Measurements from ENCODE around the gene GPR146. TPM values are rescaled to one million over a fixed set of nuclear protein-coding genes. Genes with fewer than 3 reads are reported as not detected.

GPR146 gene
- total and polyA plus RNA-seq, 2 donors (not counting 1 experiment from before 2014, with no cell fraction given): 2.2 to 3.3 TPM

- Histone ChIP-seq H3K36me3 (ENCODE audit: control insufficient read depth, insufficient read depth, low read length) (peaks cover 1% of the 10 kb centered on the region), H3K4me1 (ENCODE audit: control insufficient read depth, extremely low read depth, insufficient read depth, low read length) (no peaks in the 10 kb centered on the region), H3K9ac (ENCODE audit: insufficient read depth, low read length) (no peak overlapping the region), H3K4me2 (ENCODE audit: extremely low read depth, insufficient read depth, low read length) (no peak overlapping the region), H4K20me1 (ENCODE audit: control insufficient read depth, extremely low read depth, insufficient read depth, low read length) (no peaks in the 10 kb centered on the region), H3K4me3 (replicated peaks in 1 of 4; ENCODE audit: control extremely low read depth in 1 of 4, insufficient read depth in 1 of 4, low read depth in 3 of 4, low read length in 4 of 4) (no peak overlapping the region), H2AFZ (ENCODE audit: low read length) (no peak overlapping the region), H3K27me3 (ENCODE audit: control insufficient read depth, insufficient read depth, low read length) (no peaks in the 10 kb centered on the region), H3K27ac (ENCODE audit: insufficient read depth, low read length) (no peak overlapping the region), H3K79me2 (ENCODE audit: control insufficient read depth, insufficient read depth, low read length) (no peaks in the 10 kb centered on the region), H3K9me3 (ENCODE audit: control insufficient read depth, insufficient read depth, low read depth, low read length) (no peaks in the 10 kb centered on the region)
- no peak for TF ChIP-seq EZH2 (IDR thresholded peaks at IDR 0.05; ENCODE audit: low read length, missing control alignments)
- no peak for TF ChIP-seq CTCF (conservative IDR thresholded peaks at IDR 0.05 in 1 of 2, IDR thresholded peaks at IDR 0.05 in 1 of 2; ENCODE audit: low read depth in 1 of 2, low read length in 2 of 2)
- DNase-seq (ENCODE audit: low read depth in 2 of 2): no peak
These were observed 11.2 kb downstream of the GPR146 start for GRCh38 chr7:1055491-1055955.

- Histone ChIP-seq H3K4me1 (ENCODE audit: control insufficient read depth, extremely low read depth, insufficient read depth, low read length) (no peaks in the 10 kb centered on the region), H3K9me3 (ENCODE audit: control insufficient read depth, insufficient read depth, low read depth, low read length) (no peaks in the 10 kb centered on the region), H3K9ac (ENCODE audit: insufficient read depth, low read length) (no peak overlapping the region), H3K36me3 (ENCODE audit: control insufficient read depth, insufficient read depth, low read length) (peaks cover 1% of the 10 kb centered on the region), H3K27me3 (ENCODE audit: control insufficient read depth, insufficient read depth, low read length) (no peaks in the 10 kb centered on the region), H3K79me2 (ENCODE audit: control insufficient read depth, insufficient read depth, low read length) (no peaks in the 10 kb centered on the region), H3K4me3 (replicated peaks in 1 of 4; ENCODE audit: control extremely low read depth in 1 of 4, insufficient read depth in 1 of 4, low read depth in 3 of 4, low read length in 4 of 4) (no peak overlapping the region), H4K20me1 (ENCODE audit: control insufficient read depth, extremely low read depth, insufficient read depth, low read length) (no peaks in the 10 kb centered on the region), H2AFZ (ENCODE audit: low read length) (no peak overlapping the region), H3K27ac (ENCODE audit: insufficient read depth, low read length) (no peak overlapping the region), H3K4me2 (ENCODE audit: extremely low read depth, insufficient read depth, low read length) (no peak overlapping the region)
- TF ChIP-seq EZH2 (IDR thresholded peaks at IDR 0.05; ENCODE audit: low read length, missing control alignments): no peak
- no peak for TF ChIP-seq CTCF (conservative IDR thresholded peaks at IDR 0.05 in 1 of 2, IDR thresholded peaks at IDR 0.05 in 1 of 2; ENCODE audit: low read depth in 1 of 2, low read length in 2 of 2)
- no peak for DNase-seq (ENCODE audit: low read depth in 2 of 2)
These were observed 11.8 kb downstream of the GPR146 start for GRCh38 chr7:1055956-1056784.

GRCh38 chr7:1056785-1057410 is 12.6 kb downstream of the GPR146 start:
- H4K20me1 ChIP-seq (ENCODE audit: control insufficient read depth, extremely low read depth, insufficient read depth, low read length): no peaks in the 10 kb centered on the region
- no peaks in the 10 kb centered on the region for H3K79me2 ChIP-seq (ENCODE audit: control insufficient read depth, insufficient read depth, low read length)
- H3K9ac ChIP-seq (ENCODE audit: insufficient read depth, low read length): no peak overlapping the region
- H3K27ac ChIP-seq (ENCODE audit: insufficient read depth, low read length): no peak overlapping the region
- H3K4me3 ChIP-seq (replicated peaks in 1 of 4; ENCODE audit: control extremely low read depth in 1 of 4, insufficient read depth in 1 of 4, low read depth in 3 of 4, low read length in 4 of 4): no peak overlapping the region
- H2AFZ ChIP-seq (ENCODE audit: low read length): no peak overlapping the region
- TF ChIP-seq CTCF (conservative IDR thresholded peaks at IDR 0.05 in 1 of 2, IDR thresholded peaks at IDR 0.05 in 1 of 2; ENCODE audit: low read depth in 1 of 2, low read length in 2 of 2) (no peak), EZH2 (IDR thresholded peaks at IDR 0.05; ENCODE audit: low read length, missing control alignments) (no peak)
- no peak overlapping the region for H3K4me2 ChIP-seq (ENCODE audit: extremely low read depth, insufficient read depth, low read length)
- no peaks in the 10 kb centered on the region for H3K27me3 ChIP-seq (ENCODE audit: control insufficient read depth, insufficient read depth, low read length)
- no peaks in the 10 kb centered on the region for H3K4me1 ChIP-seq (ENCODE audit: control insufficient read depth, extremely low read depth, insufficient read depth, low read length)
- H3K36me3 ChIP-seq (ENCODE audit: control insufficient read depth, insufficient read depth, low read length): peaks cover 1% of the 10 kb centered on the region
- DNase-seq (ENCODE audit: low read depth in 2 of 2): no peak
- no peaks in the 10 kb centered on the region for H3K9me3 ChIP-seq (ENCODE audit: control insufficient read depth, insufficient read depth, low read depth, low read length)
